Transverse colon (tissue), 4 donors: ENCODE results near the gene OR10R2. TPM values are rescaled to one million over a fixed set of nuclear protein-coding genes. Genes with fewer than 3 reads are reported as not detected.

Source experiments
- DNase-seq: peaks from one replicate; pipeline ENCODE4 v3.0.0-alpha.2; 2019
- H3K27ac ChIP-seq, 4 donors: fragments of 200-600 bp; sonication (generic); 2 replicates each; pipeline ENCODE4 v1.5.1; 2016 to 2018; ENCODE audit warnings: inconsistent platforms in 4 of 4
- H3K27me3 ChIP-seq: fragments of 200-600 bp; sonication (generic); 2 replicates; pipeline ENCODE4 v1.5.1; 2017; ENCODE audit warnings: inconsistent platforms
- H3K36me3 ChIP-seq, 4 donors: fragments of 200-600 bp; sonication (generic); 2 replicates each; pipeline ENCODE4 v1.5.1; 2017 to 2019; ENCODE audit warnings: inconsistent platforms in 4 of 4
- H3K4me1 ChIP-seq, 4 donors: fragments of 200-600 bp; sonication (generic); 2 replicates each; pipeline ENCODE4 v1.5.1; 2017 to 2020; ENCODE audit warnings: inconsistent platforms in 4 of 4
- H3K4me3 ChIP-seq, 4 donors: fragments of 200-600 bp; sonication (generic); 1 replicate in 1 of 4; 2 replicates in 3 of 4; pipeline versions ENCODE4 v1.5.1 to v1.6.1; 2017 to 2019; ENCODE audit warnings: inconsistent platforms in 4 of 4
- H3K9me3 ChIP-seq, 2 donors: fragments of 200-600 bp; sonication (generic); 2 replicates each; pipeline ENCODE4 v1.5.1; 2017 to 2019; ENCODE audit warnings: inconsistent platforms in 2 of 2
- EP300 ChIP-seq: sonication (generic); formaldehyde crosslinking; IDR thresholded peaks from one replicate; pipeline ENCODE4 v1.6.1; 2017; ENCODE audit warnings: antibody characterized with exemption, low read depth
- POLR2A ChIP-seq: fragments of 450-650 bp; IDR thresholded peaks from one replicate; pipeline ENCODE4 v1.6.1; 2016; ENCODE audit warnings: antibody characterized with exemption, mild to moderate bottlenecking, moderate library complexity
- POLR2AphosphoS5 ChIP-seq, 3 donors: sonication (generic); formaldehyde crosslinking; IDR thresholded peaks; one replicate each; pipeline ENCODE4 v1.6.1; 2016; ENCODE audit warnings: antibody characterized with exemption in 3 of 3
- WGBS, 2 donors: methylation state at CpG; one replicate each; pipeline ENCODE4 v1.1.5; 2018; ENCODE audit warnings: low coverage in 1 of 2; 5-methylcytosine and 5-hydroxymethylcytosine counted together
- in situ Hi-C, 4 donors: fragments of 200-750 bp; cut with MboI; loops; one replicate each; pipeline versions ENCODE4 v1.15.0 to v1.15.1; 2017; ENCODE audit warnings: low sequenced_read_pairs in 3 of 4, low pct_ligation_motif_present in 1 of 4, low pct_unique_long_range_greater_than_20kb in 1 of 4
- intact Hi-C: fragments of 100-400 bp; cut with DNase I; formaldehyde crosslinking; loops from one replicate; pipeline ENCODE4 v1.15.1; 2023; ENCODE audit warnings: low total_unique reads
- total RNA-seq, 4 donors: library from RNA; depleted of rRNA; stranded (reverse); fragments of >200 nt; gene quantifications; one replicate each; pipeline ENCODE4 v1.1.0, GENCODE V29; 2016
- TF ChIP-seq, protein P1 (sequence below), 5 experiments: fragments of 200-600 bp in 3 of 5; fragments of 450-650 bp in 2 of 5; sonication (generic) in 3 of 5; IDR thresholded peaks; 1 replicate in 2 of 5; 2 replicates in 3 of 5; pipeline ENCODE4 v1.5.1; 2016 to 2017; ENCODE audit warnings: antibody characterized with exemption in 5 of 5, inconsistent platforms in 3 of 5, mild to moderate bottlenecking in 2 of 5, moderate library complexity in 1 of 5

Gene OR10R2
- total RNA-seq, 4 donors from 2014 or later = not detected

DNA sequence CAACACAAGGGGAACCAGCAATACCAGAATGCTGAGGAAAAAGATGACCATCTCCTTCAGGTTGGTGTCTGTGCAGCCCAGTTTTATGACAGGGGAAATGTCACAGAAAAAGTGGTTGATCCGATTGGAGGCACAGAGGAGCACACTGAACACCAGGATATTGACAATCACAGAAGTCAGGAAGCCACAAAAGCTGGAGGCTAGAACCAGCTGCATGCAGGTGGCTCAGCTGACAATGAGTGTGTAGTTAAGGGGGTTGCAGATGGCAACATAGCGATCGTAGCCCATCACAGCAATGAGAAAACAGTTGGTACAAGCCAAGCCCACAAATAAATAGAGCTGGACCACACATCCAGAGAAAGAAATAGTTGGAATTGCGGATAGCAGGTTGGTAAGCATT is 26.6 kb upstream of the OR10R2 start:
- Histone ChIP-seq H3K36me3 (no peaks in the 10 kb centered on the region), H3K27me3 (no peaks in the 10 kb centered on the region), H3K27ac (no peak overlapping the region), H3K4me3 (no peak overlapping the region), H3K4me1 (no peaks in the 10 kb centered on the region), H3K9me3 (no peaks in the 10 kb centered on the region)
- in situ Hi-C loops (no loop called here), intact Hi-C loops (no loop called here)
- no peak for TF ChIP-seq POLR2A
- TF ChIP-seq POLR2AphosphoS5 (IDR thresholded peaks at IDR 0.05) = no peak
- TF ChIP-seq, protein P1, sequence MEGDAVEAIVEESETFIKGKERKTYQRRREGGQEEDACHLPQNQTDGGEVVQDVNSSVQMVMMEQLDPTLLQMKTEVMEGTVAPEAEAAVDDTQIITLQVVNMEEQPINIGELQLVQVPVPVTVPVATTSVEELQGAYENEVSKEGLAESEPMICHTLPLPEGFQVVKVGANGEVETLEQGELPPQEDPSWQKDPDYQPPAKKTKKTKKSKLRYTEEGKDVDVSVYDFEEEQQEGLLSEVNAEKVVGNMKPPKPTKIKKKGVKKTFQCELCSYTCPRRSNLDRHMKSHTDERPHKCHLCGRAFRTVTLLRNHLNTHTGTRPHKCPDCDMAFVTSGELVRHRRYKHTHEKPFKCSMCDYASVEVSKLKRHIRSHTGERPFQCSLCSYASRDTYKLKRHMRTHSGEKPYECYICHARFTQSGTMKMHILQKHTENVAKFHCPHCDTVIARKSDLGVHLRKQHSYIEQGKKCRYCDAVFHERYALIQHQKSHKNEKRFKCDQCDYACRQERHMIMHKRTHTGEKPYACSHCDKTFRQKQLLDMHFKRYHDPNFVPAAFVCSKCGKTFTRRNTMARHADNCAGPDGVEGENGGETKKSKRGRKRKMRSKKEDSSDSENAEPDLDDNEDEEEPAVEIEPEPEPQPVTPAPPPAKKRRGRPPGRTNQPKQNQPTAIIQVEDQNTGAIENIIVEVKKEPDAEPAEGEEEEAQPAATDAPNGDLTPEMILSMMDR (IDR thresholded peaks at IDR 0.05) = no peak
- no peak for TF ChIP-seq EP300
- no peak for DNase-seq
- 79 to 83% methylated on average over 4 of the region's 4 CpGs for WGBS, 2 donors

DNA sequence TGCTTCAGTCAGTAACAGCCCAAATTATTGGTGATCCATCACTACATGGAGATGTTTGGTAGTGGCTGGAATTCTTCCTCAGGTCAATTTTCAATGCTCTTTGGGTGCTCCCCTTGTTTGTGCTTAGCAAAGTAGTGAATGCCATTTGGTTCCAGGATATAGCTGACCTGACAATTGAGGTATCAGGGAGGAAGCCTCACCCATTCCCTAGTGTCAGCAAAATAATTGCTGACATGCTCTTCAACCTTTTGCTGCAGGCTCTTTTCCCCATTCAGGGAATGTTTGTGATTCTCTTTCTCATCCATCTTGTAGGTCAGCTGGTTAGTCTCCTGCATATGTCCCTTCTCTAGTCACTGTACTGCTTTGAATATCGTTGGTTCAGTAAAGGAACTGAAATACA is 17.5 kb upstream of the OR10R2 start:
- in situ Hi-C loops = no loop called here
- WGBS, 2 donors = 83 to 86% methylated on average over 1 of the region's 1 CpG

DNA sequence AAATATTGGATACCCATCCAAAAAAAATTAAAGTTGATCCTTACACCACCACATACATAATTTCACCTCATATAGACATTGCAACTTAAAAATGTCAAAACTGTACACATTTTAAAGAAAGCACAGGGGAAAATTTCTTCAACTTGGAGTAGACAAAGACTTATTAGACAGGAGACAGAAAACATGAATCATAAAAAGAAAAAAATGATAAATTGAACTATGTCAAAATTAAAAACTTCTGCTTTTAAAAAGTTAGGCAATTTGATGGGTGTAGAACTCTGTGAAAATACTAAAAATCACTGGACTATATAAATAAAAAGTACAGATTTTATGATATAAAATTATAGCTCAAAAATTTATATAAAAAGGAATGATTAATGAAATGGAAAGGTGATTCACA is 14.8 kb upstream of the OR10R2 start:
- DNase-seq = no peak
- Histone ChIP-seq H3K27ac (no peak overlapping the region), H3K36me3 (no peaks in the 10 kb centered on the region), H3K9me3 (peaks cover 0 to 3% of the 10 kb centered on the region in 2 donors), H3K4me1 (no peaks in the 10 kb centered on the region), H3K27me3 (no peaks in the 10 kb centered on the region), H3K4me3 (no peak overlapping the region)
- intact Hi-C loops (no loop called here), in situ Hi-C loops (no loop called here)
- TF ChIP-seq POLR2A = no peak
- no peak for TF ChIP-seq POLR2AphosphoS5 (IDR thresholded peaks at IDR 0.05)
- TF ChIP-seq EP300 = no peak
- TF ChIP-seq, protein P1 (IDR thresholded peaks at IDR 0.05) = no peak

More for the DNA sequence above, 17.5 kb upstream of the OR10R2 start:
- Histone ChIP-seq H3K4me3 (no peak overlapping the region), H3K4me1 (no peaks in the 10 kb centered on the region), H3K27ac (no peak overlapping the region), H3K9me3 (peaks cover 0 to 10% of the 10 kb centered on the region in 2 donors), H3K36me3 (no peaks in the 10 kb centered on the region), H3K27me3 (no peaks in the 10 kb centered on the region)
- DNase-seq = no peak
- TF ChIP-seq, protein P1 (IDR thresholded peaks at IDR 0.05) = no peak
- intact Hi-C loops = no loop called here

DNA sequence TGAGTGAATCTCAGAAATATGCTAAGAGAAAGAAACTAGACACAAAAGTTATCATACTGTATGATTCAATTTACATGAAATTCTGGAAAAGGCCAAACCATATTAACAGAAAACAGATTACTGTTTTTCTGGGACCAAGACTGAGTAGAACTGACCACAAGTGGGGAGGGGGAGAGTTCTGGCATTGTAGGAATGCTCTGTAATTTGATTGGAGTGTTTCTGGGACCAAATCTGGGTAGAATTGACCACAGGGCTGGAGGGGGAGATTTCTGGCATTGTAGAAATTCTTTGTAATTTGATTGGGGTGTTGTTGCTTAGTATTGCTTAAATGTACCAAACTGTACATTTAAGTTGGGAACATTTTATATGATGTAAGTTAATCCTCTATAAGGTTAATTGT is 13.8 kb upstream of the OR10R2 start:
- Histone ChIP-seq H3K4me1 (no peaks in the 10 kb centered on the region), H3K4me3 (no peak overlapping the region), H3K36me3 (no peaks in the 10 kb centered on the region), H3K27me3 (no peaks in the 10 kb centered on the region), H3K27ac (no peak overlapping the region), H3K9me3 (no peaks in the 10 kb centered on the region)
- DNase-seq = no peak
- TF ChIP-seq EP300 (no peak), POLR2A (no peak), POLR2AphosphoS5 (IDR thresholded peaks at IDR 0.05) (no peak)
- TF ChIP-seq, protein P1 (IDR thresholded peaks at IDR 0.05) = no peak
- in situ Hi-C loops (no loop called here), intact Hi-C loops (no loop called here)
